Heart left ventricle (tissue), 16 donors: ENCODE data around the gene TAF6. TPM values are rescaled to one million over a fixed set of nuclear protein-coding genes. Genes with fewer than 3 reads are reported as not detected.

Source experiments
- ATAC-seq, 4 donors: fragments of 200-7000 bp; cut with Tn5 transposase; one replicate each; pipeline ENCODE4 v1.9.1; 2020 to 2022; ENCODE audit warnings: moderate library complexity in 4 of 4, mild to moderate bottlenecking in 3 of 4, moderate number of reproducible peaks in 1 of 4
- DNase-seq, 5 donors: peaks; one replicate each; pipeline ENCODE4 v3.0.0-alpha.2; 2020
- H3K27ac ChIP-seq, 12 donors: fragments of 200-600 bp; sonication (generic) in 4 of 12; one replicate each; pipeline versions ENCODE4 v1.5.0 to v1.8.0; 2016 to 2022; ENCODE audit warnings: mild to moderate bottlenecking in 2 of 12
- H3K27me3 ChIP-seq, 9 donors: fragments of 200-600 bp; sonication (generic) in 2 of 9; one replicate each; pipeline versions ENCODE4 v1.5.1 to v1.8.0; 2016 to 2022; ENCODE audit warnings: mild to moderate bottlenecking in 3 of 9
- H3K36me3 ChIP-seq, 9 donors: fragments of 200-600 bp; sonication (generic) in 2 of 9; one replicate each; pipeline versions ENCODE4 v1.5.0 to v1.8.0; 2018 to 2022; ENCODE audit warnings: mild to moderate bottlenecking in 2 of 9
- H3K4me1 ChIP-seq, 12 donors: fragments of 200-600 bp; sonication (generic) in 4 of 12; one replicate each; pipeline versions ENCODE4 v1.5.0 to v1.8.0; 2016 to 2022; ENCODE audit warnings: mild to moderate bottlenecking in 3 of 12
- H3K4me3 ChIP-seq, 12 donors: fragments of 200-600 bp; sonication (generic) in 4 of 12; one replicate each; pipeline versions ENCODE4 v1.5.0 to v1.8.0; 2017 to 2022; ENCODE audit warnings: mild to moderate bottlenecking in 9 of 12, moderate library complexity in 4 of 12
- H3K9me3 ChIP-seq, 12 donors: fragments of 200-600 bp; sonication (generic) in 4 of 12; one replicate each; pipeline versions ENCODE4 v1.5.0 to v1.8.0; 2016 to 2022; ENCODE audit warnings: mild to moderate bottlenecking in 1 of 12
- CTCF ChIP-seq, 12 donors: fragments of 200-600 bp; sonication (generic) in 4 of 12; IDR thresholded peaks; one replicate each; pipeline versions ENCODE4 v1.5.0 to v1.8.0; 2018 to 2022; ENCODE audit warnings: antibody characterized with exemption in 12 of 12, mild to moderate bottlenecking in 5 of 12
- POLR2A ChIP-seq, 2 donors: fragments of 450-650 bp; IDR thresholded peaks; one replicate each; pipeline ENCODE4 v1.6.1; 2017; ENCODE audit warnings: antibody characterized with exemption in 2 of 2, mild to moderate bottlenecking in 2 of 2, moderate library complexity in 2 of 2
- WGBS, 4 donors: extraction: QIAGEN DNeasy Blood & Tissue Kit in 2 of 4; methylation state at CpG; one replicate each; pipeline versions ENCODE4 v1.1.5 to v1.1.7; 2013 to 2018; 5-methylcytosine and 5-hydroxymethylcytosine counted together
- intact Hi-C, 10 donors: fragments of 100-400 bp; cut with DNase I; formaldehyde crosslinking; loops; one replicate each; pipeline versions ENCODE4 v1.11.1 to v1.14.2; 2022
- polyA plus RNA-seq, 2 donors: library from polyadenylated mRNA; stranded (reverse); fragments of 200-250 nt; gene quantifications; one replicate each; pipeline ENCODE4 v1.2.3, GENCODE V29; 2013
- total RNA-seq, 9 donors: library from RNA; depleted of rRNA in 2 of 9; stranded (reverse); fragments of >200 nt in 2 of 9; fragmentation: NEBNext Ultra II Directional in 3 of 9; extraction: Animal tissue kit (Norgen Biotek cat#: 25700) in 3 of 9; gene quantifications; one replicate each; pipeline versions ENCODE4 v1.1.0 to v1.2.4, GENCODE V29; 2016 to 2023
- donor health status: ischemic (EF 13 %, LVEDD 7.1; RV severe dilation, severe dysfunction).
- donor health status: healthy with polysubstance abuse.
- donor health status: DM: no; HTN: yes; CAD: no.
- donor health status: DM: no; HTN: no; CAD: no.
- donor health status: ischemic (EF 25% LVEDD 6.9; RV normal size, moderate dysfunction).
- donor health status: ischemic (EF 25% LVEDD 5.7; RV mildly dilated, moderate dysfunction).
- donor health status: healthy.
- donor health status: DM: yes; HTN: yes; CAD: no.
- donor health status: ischemic (EF 35%, LVEDD 5.7; RV mildly dilated, moderate dysfunction).
- donor health status: nonischemic (EF 11% LVEDD 7.7; RV severe dilation, severe dysfunction).
- donor health status: DM: yes; HTN: yes; CAD: no.
- donor health status: PGD.
- donor health status: ischemic (EF 29% LVEDD 5.4; RV normal size, mild dysfunction).
- donor health status: nonischemic (EF 23%, LVEDD 6.1; RV moderate dilation, normal function).

The TAF6 gene
- total and polyA plus RNA-seq, 11 donors = 24.9 to 80.9 (median 34.1) TPM

DNA sequence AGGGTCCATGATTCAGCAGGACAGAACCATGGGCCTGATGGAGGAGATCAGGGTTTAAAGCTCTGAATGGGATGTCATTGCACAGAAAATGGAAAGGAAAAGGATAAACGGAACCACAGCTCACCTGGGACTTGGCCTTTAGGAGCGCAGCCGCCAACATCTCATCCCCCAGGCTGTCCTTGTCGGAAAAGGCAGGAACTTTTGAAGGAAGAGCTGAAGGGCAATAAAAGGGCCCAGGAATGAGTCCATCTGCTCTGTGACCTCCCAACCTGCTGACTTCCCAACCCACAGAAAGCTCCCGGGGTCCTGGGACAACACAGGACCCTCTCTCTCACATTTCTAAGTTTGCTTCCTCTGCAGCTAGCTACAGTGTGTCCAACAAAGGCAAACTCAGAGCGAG lies 43.7 kb downstream of the TAF6 start:
- H3K27me3 ChIP-seq = no peaks in the 10 kb centered on the region
- no peak for TF ChIP-seq POLR2A (IDR thresholded peaks at IDR 0.05)
- TF ChIP-seq CTCF (IDR thresholded peaks at IDR 0.05) = no peak
- intact Hi-C loops = no loop called here
- H3K4me3 ChIP-seq = no peak overlapping the region
- ATAC-seq (no peak), DNase-seq (no peak)
- 93 to 97% (median 95%) methylated on average over 5 to 6 of the region's 6 CpGs for WGBS, 4 donors
- H3K36me3 ChIP-seq = peaks cover 17 to 96% (median 86%) of the 10 kb centered on the region in 9 donors
- no peak overlapping the region for H3K27ac ChIP-seq
- peaks cover 0 to 23% (median 16%) of the 10 kb centered on the region in 12 donors for H3K4me1 ChIP-seq
- peaks cover 0 to 28% (median 22%) of the 10 kb centered on the region in 12 donors for H3K9me3 ChIP-seq

GRCh38 chr7:100074841-100075240 lies 44.3 kb downstream of the TAF6 start:
- 89 to 96% (median 95%) methylated on average over 7 of the region's 7 CpGs for WGBS, 4 donors
- TF ChIP-seq POLR2A (IDR thresholded peaks at IDR 0.05) = no peak
- no peak for TF ChIP-seq CTCF (IDR thresholded peaks at IDR 0.05)
- Histone ChIP-seq H3K4me1 (peaks cover 0 to 18% (median 10%) of the 10 kb centered on the region in 12 donors), H3K4me3 (no peak overlapping the region), H3K27me3 (no peaks in the 10 kb centered on the region), H3K27ac (no peak overlapping the region), H3K9me3 (peaks cover 0 to 33% (median 26%) of the 10 kb centered on the region in 12 donors), H3K36me3 (peaks cover 19 to 100% (median 92%) of the 10 kb centered on the region in 9 donors)
- DNase-seq = no peak
- no peak for ATAC-seq
- intact Hi-C loops = no loop called here

DNA sequence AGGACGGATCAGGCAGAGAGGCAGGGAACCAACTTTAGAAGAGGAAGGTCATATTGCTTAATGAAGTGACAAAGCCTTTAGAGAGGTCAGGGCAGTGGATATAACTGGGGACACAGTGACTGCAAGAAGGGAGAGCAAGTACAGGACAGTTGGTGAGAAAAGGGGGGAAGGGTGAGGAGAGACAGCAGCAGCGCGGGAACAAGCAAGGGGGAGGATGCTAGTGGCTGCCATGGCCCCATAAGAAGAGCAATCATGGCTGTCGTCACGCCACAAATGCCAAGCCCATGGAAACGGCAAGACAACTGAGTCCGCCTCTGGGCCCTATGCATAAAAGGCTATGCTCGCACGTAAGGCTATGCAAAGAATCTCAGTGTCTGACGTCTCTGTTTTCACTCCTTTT lies 46.7 kb downstream of the TAF6 start:
- no peaks in the 10 kb centered on the region for H3K27me3 ChIP-seq
- TF ChIP-seq CTCF (IDR thresholded peaks at IDR 0.05) (no peak), POLR2A (IDR thresholded peaks at IDR 0.05) (no peak)
- intact Hi-C loops = no loop called here
- no peaks in the 10 kb centered on the region for H3K4me1 ChIP-seq
- H3K27ac ChIP-seq = no peak overlapping the region
- no peak overlapping the region for H3K4me3 ChIP-seq
- peaks cover 0 to 47% (median 26%) of the 10 kb centered on the region in 12 donors for H3K9me3 ChIP-seq
- ATAC-seq = no peak
- 97 to 99% (median 98%) methylated on average over 10 of the region's 10 CpGs for WGBS, 4 donors
- no peak for DNase-seq
- peaks cover 19 to 95% (median 79%) of the 10 kb centered on the region in 9 donors for H3K36me3 ChIP-seq

DNA sequence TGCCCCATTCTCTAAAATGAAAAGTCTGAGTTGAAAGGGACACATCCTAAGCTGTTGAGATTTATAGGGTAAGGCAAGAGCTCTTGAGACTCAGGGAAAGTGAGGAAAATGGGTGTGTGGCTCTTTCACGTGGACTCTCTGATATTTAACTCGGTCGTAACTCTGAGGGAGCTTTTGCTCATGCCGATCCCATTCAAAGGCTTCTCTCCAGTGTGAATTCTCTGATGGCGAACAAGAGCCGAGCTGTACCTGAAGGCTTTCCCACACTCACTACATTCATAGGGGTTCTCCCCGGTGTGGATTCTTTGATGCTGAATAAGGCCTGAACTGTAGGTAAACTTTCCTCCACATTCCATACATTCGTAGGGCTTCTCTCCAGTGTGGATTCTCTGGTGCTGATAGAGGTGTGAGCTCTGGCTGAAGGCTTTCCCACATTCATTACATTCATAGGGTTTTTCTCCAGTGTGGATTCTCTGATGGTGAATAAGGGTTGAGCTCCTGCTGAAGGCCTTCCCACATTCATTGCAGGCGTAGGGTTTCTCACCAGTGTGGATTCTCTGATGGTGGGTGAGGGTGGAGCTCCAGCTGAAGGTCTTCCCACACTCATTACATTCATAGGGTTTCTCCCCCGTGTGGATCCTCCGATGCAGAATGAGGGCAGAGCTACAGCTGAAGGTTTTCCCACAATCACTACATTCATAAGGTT lies 48.0 kb downstream of the TAF6 start:
- Histone ChIP-seq H3K27ac (no peak overlapping the region), H3K4me1 (peaks cover 0 to 4% (median 0%) of the 10 kb centered on the region in 12 donors), H3K27me3 (no peaks in the 10 kb centered on the region), H3K9me3 (peaks cover 0 to 47% (median 26%) of the 10 kb centered on the region in 12 donors), H3K36me3 (peaks cover 19 to 86% (median 66%) of the 10 kb centered on the region in 9 donors), H3K4me3 (no peak overlapping the region)
- intact Hi-C loops = no loop called here
- WGBS, 4 donors = 98 to 99% (median 99%) methylated on average over 11 of the region's 11 CpGs
- DNase-seq = no peak
- TF ChIP-seq POLR2A (IDR thresholded peaks at IDR 0.05) = no peak
- no peak for TF ChIP-seq CTCF (IDR thresholded peaks at IDR 0.05)
- ATAC-seq = no peak
